ENCODE measurements around the gene NSD2. TPM values are rescaled to one million over a fixed set of nuclear protein-coding genes. Genes with fewer than 3 reads are reported as not detected.

Gene NSD2
- total RNA-seq, 1 donor from 2014 or later = 176 TPM

DNA sequence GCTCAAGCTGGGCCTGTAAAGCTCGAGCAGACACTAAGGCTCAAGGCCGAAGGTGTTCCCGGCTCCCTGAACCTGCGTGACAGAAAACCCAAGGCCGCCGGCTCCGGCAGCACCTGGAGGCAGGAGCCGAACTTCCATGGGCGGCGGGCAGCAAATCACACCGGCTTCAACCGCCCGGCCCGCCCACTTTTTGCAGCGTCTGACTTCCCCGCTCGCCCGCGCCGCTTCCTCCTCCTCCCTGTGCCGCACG, 940 bp upstream of the NSD2 start:
- peak overlapping the region; percentile 90 for H2AFZ ChIP-seq (replicated peaks)

DNA sequence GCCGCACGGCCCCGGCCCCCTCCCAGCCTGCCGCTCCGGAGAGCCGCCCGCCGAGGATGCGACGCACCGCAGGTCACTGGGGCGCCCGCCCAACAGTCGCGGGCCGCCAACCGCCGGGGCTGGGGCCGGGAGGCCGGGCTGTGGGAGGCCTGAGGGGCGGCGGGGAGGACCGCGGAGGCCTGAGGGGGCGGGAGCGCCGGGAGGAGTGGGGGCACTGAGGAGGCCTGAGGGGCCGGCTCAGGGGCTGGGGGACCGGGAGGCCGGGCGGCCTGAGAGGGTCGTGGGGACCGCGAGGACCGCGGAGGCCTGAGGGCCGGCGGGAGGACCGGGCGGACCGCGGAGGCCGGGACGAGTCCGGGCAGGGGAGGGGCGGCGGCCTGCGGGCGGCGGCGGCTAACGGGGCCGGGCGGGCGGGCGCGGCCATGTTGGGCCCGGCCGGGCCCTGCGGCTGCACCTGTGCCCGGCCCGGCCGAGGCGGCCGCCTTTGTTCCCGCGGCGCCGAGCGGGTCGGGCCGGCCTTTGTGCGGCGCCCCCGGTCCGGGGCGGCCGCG, 353 bp downstream of the NSD2 start:
- TF ChIP-seq EZH2phosphoT487 (IDR thresholded peaks at IDR 0.05) = no peak
- Mint-ChIP-seq H3K36me3 (peaks cover 3% of the 10 kb centered on the region), H3K27me3 (ENCODE audit: insufficient read depth, low read depth) (peaks cover 10% of the 10 kb centered on the region), H3K4me3 (peak overlapping the region; percentile 53), H3K27ac (no peak overlapping the region), H3K9me3 (no peaks in the 10 kb centered on the region), H3K4me1 (peaks cover 46% of the 10 kb centered on the region)
- peak overlapping the region; percentile 91 for H3K4me3 ChIP-seq
- H3K79me2 ChIP-seq (ENCODE audit: low read depth) = peaks cover 48% of the 10 kb centered on the region
- DNase-seq (ENCODE audit: low spot score) = no peak
- no peaks in the 10 kb centered on the region for H3K36me3 ChIP-seq
- peak overlapping the region; percentile 94 for H3K4me2 ChIP-seq
- H3K4me1 ChIP-seq = peaks cover 29% of the 10 kb centered on the region
- H3K9ac ChIP-seq = peak overlapping the region; percentile 90
- peak overlapping the region; percentile 98 for H3K27ac ChIP-seq
- H2AFZ ChIP-seq (replicated peaks) = no peak overlapping the region
- peaks cover 38% of the 10 kb centered on the region for H3F3A ChIP-seq (ENCODE audit: low read depth)
- peaks cover 47% of the 10 kb centered on the region for H4K20me1 ChIP-seq (ENCODE audit: low read depth)
- H3K27me3 ChIP-seq = peaks cover 32% of the 10 kb centered on the region
- no peaks in the 10 kb centered on the region for H3K9me3 ChIP-seq (ENCODE audit: low read depth)

More for the DNA sequence above, 940 bp upstream of the NSD2 start:
- H3K9ac ChIP-seq = no peak overlapping the region
- peak; percentile 92 for DNase-seq (ENCODE audit: low spot score)
- Mint-ChIP-seq H3K27me3 (ENCODE audit: insufficient read depth, low read depth) (peaks cover 10% of the 10 kb centered on the region), H3K4me3 (peak overlapping the region; percentile 82), H3K9me3 (no peaks in the 10 kb centered on the region), H3K27ac (no peak overlapping the region), H3K36me3 (no peaks in the 10 kb centered on the region), H3K4me1 (peaks cover 59% of the 10 kb centered on the region)
- peaks cover 35% of the 10 kb centered on the region for H4K20me1 ChIP-seq (ENCODE audit: low read depth)
- H3K4me2 ChIP-seq = peak overlapping the region; percentile 77
- peak overlapping the region; percentile 66 for H3K4me3 ChIP-seq
- H3K27ac ChIP-seq = peak overlapping the region; percentile 91
- peaks cover 35% of the 10 kb centered on the region for H3K79me2 ChIP-seq (ENCODE audit: low read depth)
- peaks cover 38% of the 10 kb centered on the region for H3K4me1 ChIP-seq
- TF ChIP-seq, protein P1, sequence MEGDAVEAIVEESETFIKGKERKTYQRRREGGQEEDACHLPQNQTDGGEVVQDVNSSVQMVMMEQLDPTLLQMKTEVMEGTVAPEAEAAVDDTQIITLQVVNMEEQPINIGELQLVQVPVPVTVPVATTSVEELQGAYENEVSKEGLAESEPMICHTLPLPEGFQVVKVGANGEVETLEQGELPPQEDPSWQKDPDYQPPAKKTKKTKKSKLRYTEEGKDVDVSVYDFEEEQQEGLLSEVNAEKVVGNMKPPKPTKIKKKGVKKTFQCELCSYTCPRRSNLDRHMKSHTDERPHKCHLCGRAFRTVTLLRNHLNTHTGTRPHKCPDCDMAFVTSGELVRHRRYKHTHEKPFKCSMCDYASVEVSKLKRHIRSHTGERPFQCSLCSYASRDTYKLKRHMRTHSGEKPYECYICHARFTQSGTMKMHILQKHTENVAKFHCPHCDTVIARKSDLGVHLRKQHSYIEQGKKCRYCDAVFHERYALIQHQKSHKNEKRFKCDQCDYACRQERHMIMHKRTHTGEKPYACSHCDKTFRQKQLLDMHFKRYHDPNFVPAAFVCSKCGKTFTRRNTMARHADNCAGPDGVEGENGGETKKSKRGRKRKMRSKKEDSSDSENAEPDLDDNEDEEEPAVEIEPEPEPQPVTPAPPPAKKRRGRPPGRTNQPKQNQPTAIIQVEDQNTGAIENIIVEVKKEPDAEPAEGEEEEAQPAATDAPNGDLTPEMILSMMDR (IDR thresholded peaks at IDR 0.05) = no peak
- no peak for TF ChIP-seq EZH2phosphoT487 (IDR thresholded peaks at IDR 0.05)
- peak; percentile 27 for TF ChIP-seq EZH2 (IDR thresholded peaks at IDR 0.05)
- peaks cover 45% of the 10 kb centered on the region for H3K27me3 ChIP-seq
- peaks cover 38% of the 10 kb centered on the region for H3F3A ChIP-seq (ENCODE audit: low read depth)
- no peaks in the 10 kb centered on the region for H3K9me3 ChIP-seq (ENCODE audit: low read depth)
- no peaks in the 10 kb centered on the region for H3K36me3 ChIP-seq

DNA sequence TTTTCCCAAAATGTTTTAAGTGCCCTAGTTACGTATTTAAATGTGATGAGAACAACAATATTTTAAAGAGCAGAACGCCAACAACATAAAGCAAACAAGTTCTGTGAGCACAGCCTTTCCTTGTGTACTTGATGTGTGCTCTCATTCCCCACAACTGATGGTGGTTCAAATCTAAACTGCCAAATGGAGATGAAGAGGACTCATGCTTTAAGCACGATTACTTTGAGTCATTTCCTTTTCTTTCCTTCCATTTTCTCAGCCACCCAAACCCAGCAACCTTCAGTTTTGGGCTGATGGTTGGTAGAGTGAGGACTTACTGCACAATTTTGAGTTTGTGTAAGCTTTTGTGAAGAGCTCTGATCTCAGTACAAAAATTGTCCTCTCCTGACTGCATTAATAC, 1.7 kb downstream of the NSD2 start:
- Histone ChIP-seq H3K27me3 (peaks cover 19% of the 10 kb centered on the region), H3K79me2 (ENCODE audit: low read depth) (peaks cover 61% of the 10 kb centered on the region), H3F3A (ENCODE audit: low read depth) (peaks cover 38% of the 10 kb centered on the region), H3K4me2 (peak overlapping the region; percentile 94), H3K4me1 (peaks cover 24% of the 10 kb centered on the region), H2AFZ (replicated peaks) (no peak overlapping the region), H3K27ac (no peak overlapping the region), H3K9me3 (ENCODE audit: low read depth) (no peaks in the 10 kb centered on the region), H3K9ac (peak overlapping the region; percentile 22), H3K36me3 (no peaks in the 10 kb centered on the region), H3K4me3 (peak overlapping the region; percentile 91), H4K20me1 (ENCODE audit: low read depth) (peaks cover 61% of the 10 kb centered on the region)
- peak overlapping the region; percentile 96 for H3K4me3 Mint-ChIP-seq
- TF ChIP-seq EZH2 (IDR thresholded peaks at IDR 0.05) (no peak), EZH2phosphoT487 (IDR thresholded peaks at IDR 0.05) (no peak)
- TF ChIP-seq, protein P1 (IDR thresholded peaks at IDR 0.05) = no peak
- H3K4me1 Mint-ChIP-seq = peaks cover 40% of the 10 kb centered on the region
- no peak overlapping the region for H3K27ac Mint-ChIP-seq
- no peaks in the 10 kb centered on the region for H3K9me3 Mint-ChIP-seq
- DNase-seq (ENCODE audit: low spot score) = no peak
- H3K27me3 Mint-ChIP-seq (ENCODE audit: insufficient read depth, low read depth) = peaks cover 10% of the 10 kb centered on the region
- peaks cover 12% of the 10 kb centered on the region for H3K36me3 Mint-ChIP-seq

DNA sequence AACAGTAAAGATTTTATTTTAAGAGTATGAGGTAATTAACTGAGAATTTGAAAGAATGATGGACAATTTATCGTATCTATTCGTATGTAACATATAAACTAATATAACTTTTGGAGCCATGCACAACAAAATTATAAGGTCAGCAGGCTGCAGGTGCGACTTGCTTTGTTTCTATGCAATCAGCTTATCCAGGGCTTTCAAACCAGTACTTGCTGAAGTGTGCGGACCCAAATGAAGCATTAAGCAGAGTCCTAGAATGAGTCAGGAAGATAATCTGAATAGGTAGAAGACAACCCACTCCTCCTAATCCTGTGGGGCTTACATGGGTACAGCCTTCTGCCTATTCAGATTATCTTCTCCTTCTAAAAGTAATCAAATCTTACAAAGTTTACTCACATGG, 2.1 kb downstream of the NSD2 start:
- Histone ChIP-seq H3K9me3 (ENCODE audit: low read depth) (no peaks in the 10 kb centered on the region), H3K9ac (peak overlapping the region; percentile 22)

More for the DNA sequence above, 2.1 kb downstream of the NSD2 start:
- DNase-seq (ENCODE audit: low spot score) = peak; percentile 42
- Histone ChIP-seq H3K27me3 (peaks cover 14% of the 10 kb centered on the region), H3K27ac (no peak overlapping the region), H3K4me2 (peak overlapping the region; percentile 94), H3K79me2 (ENCODE audit: low read depth) (peaks cover 65% of the 10 kb centered on the region), H3K36me3 (no peaks in the 10 kb centered on the region), H2AFZ (replicated peaks) (no peak overlapping the region), H3K4me3 (peak overlapping the region; percentile 91), H3F3A (ENCODE audit: low read depth) (peaks cover 38% of the 10 kb centered on the region), H3K4me1 (peaks cover 24% of the 10 kb centered on the region), H4K20me1 (ENCODE audit: low read depth) (peaks cover 64% of the 10 kb centered on the region)
- Mint-ChIP-seq H3K4me1 (peaks cover 39% of the 10 kb centered on the region), H3K27me3 (ENCODE audit: insufficient read depth, low read depth) (peaks cover 10% of the 10 kb centered on the region), H3K9me3 (no peaks in the 10 kb centered on the region), H3K27ac (no peak overlapping the region), H3K4me3 (peak overlapping the region; percentile 96), H3K36me3 (peaks cover 12% of the 10 kb centered on the region)
- TF ChIP-seq EZH2phosphoT487 (IDR thresholded peaks at IDR 0.05) (no peak), EZH2 (IDR thresholded peaks at IDR 0.05) (no peak)
- TF ChIP-seq, protein P1 (IDR thresholded peaks at IDR 0.05) = no peak
